Endothelial cell of umbilical vein (primary cell): Measurements from ENCODE around the gene MCM6. TPM values are rescaled to one million over a fixed set of nuclear protein-coding genes. Genes with fewer than 3 reads are reported as not detected.

Experiments
- BruUV-seq: library from RNA; stranded (reverse); fragments of 400-500 nt; replicated peaks from 2 replicates; lab custom pipeline; 2021; lab: Mats Ljungman, UMichigan
- CTCF ChIA-PET: fragments of 300-600, 350-600 bp; sonication (Branson Sonifier 250); formaldehyde crosslinking; loops from one replicate; lab custom pipeline; 2021; ENCODE audit warnings: antibody characterized with exemption, inconsistent platforms; lab: Charles Lee
- POLR2A ChIA-PET: fragments of 300-600, 350-600 bp; sonication (Branson Sonifier 250); formaldehyde crosslinking; loops from one replicate; lab custom pipeline; 2021; ENCODE audit warnings: antibody characterized with exemption, inconsistent platforms; lab: Charles Lee
- DNase-seq: peaks from one replicate; pipeline ENCODE4 v3.0.0-alpha.2; 2011; ENCODE audit warnings: low read depth, low spot score
- FAIRE-seq: peaks from 2 replicates; lab custom pipeline; 2011; peaks lifted over from hg19 to GRCh38; lab: Jason Lieb, UNC
- H2AFZ ChIP-seq: 2 replicates; pipeline ENCODE4 v1.6.0; 2012; ENCODE audit warnings: low read depth, low read length, control low read depth, inconsistent platforms
- H3K27ac ChIP-seq: 2 replicates; pipeline ENCODE4 v1.5.1; 2011; ENCODE audit warnings: low read depth, mild to moderate bottlenecking, control low read depth, low read length, moderate library complexity; ENCODE audit not compliant: insufficient read depth
- H3K27me3 ChIP-seq, 2 experiments: 2 replicates each; pipeline versions ENCODE4 v1.6.0 to v1.6.1; 2011; ENCODE audit warnings: low read length in 2 of 2, mixed read lengths in 1 of 2; ENCODE audit not compliant: control insufficient read depth in 2 of 2, insufficient read depth in 2 of 2
- H3K36me3 ChIP-seq, 2 experiments: 2 replicates in 1 of 2; 3 replicates in 1 of 2; pipeline ENCODE4 v1.5.1; 2011; ENCODE audit warnings: low read length in 2 of 2, mild to moderate bottlenecking in 1 of 2, moderate library complexity in 1 of 2; ENCODE audit not compliant: control insufficient read depth in 2 of 2, insufficient read depth in 2 of 2; ENCODE audit errors: extremely low read depth in 1 of 2
- H3K4me1 ChIP-seq: 3 replicates; pipeline ENCODE4 v1.5.1; 2011; ENCODE audit warnings: mild to moderate bottlenecking, low read length; ENCODE audit not compliant: control insufficient read depth, insufficient read depth; ENCODE audit errors: extremely low read depth
- H3K4me2 ChIP-seq: 2 replicates; pipeline ENCODE4 v1.6.1; 2011; ENCODE audit warnings: low read length, control low read depth, mixed read lengths; ENCODE audit not compliant: insufficient read depth
- H3K4me3 ChIP-seq, 3 experiments: fragments of 200-600 bp in 1 of 3; sonication (generic), shearing (Covaris generic) in 1 of 3; replicated peaks in 1 of 3; 2 replicates each; pipeline ENCODE4 v1.5.1; 2011 to 2016; ENCODE audit warnings: control low read depth in 3 of 3, low read length in 3 of 3, mild to moderate bottlenecking in 2 of 3, inconsistent platforms in 1 of 3, low read depth in 1 of 3, moderate library complexity in 1 of 3; ENCODE audit not compliant: insufficient read depth in 1 of 3
- H3K79me2 ChIP-seq: 2 replicates; pipeline ENCODE4 v1.6.0; 2012; ENCODE audit warnings: low read length, inconsistent platforms; ENCODE audit not compliant: control insufficient read depth, insufficient read depth
- H3K9ac ChIP-seq: replicated peaks from 2 replicates; pipeline ENCODE3; 2011; ENCODE audit warnings: low read length, control low read depth; ENCODE audit not compliant: insufficient read depth; ENCODE audit errors: extremely low read depth
- H3K9me1 ChIP-seq: replicated peaks from 3 replicates; pipeline ENCODE4 v1.6.0; 2011; ENCODE audit warnings: mild to moderate bottlenecking, low read length; ENCODE audit not compliant: control insufficient read depth, insufficient read depth; ENCODE audit errors: extremely low read depth
- H3K9me3 ChIP-seq: replicated peaks from 2 replicates; pipeline ENCODE4 v1.5.1; 2012; ENCODE audit warnings: low read length, inconsistent platforms; ENCODE audit not compliant: control insufficient read depth, insufficient read depth
- H4K20me1 ChIP-seq: replicated peaks from 2 replicates; pipeline ENCODE3; 2011; ENCODE audit warnings: mild to moderate bottlenecking, low read length; ENCODE audit not compliant: control insufficient read depth, insufficient read depth; ENCODE audit errors: extremely low read depth
- EZH2 ChIP-seq: IDR thresholded peaks from 2 replicates; pipeline ENCODE4 v1.6.1; 2012; ENCODE audit warnings: borderline replicate concordance, low read depth, mild to moderate bottlenecking, moderate library complexity, low read length, inconsistent platforms; ENCODE audit not compliant: severe bottlenecking
- FOS ChIP-seq: IDR thresholded peaks from 2 replicates; pipeline ENCODE4 v1.6.1; 2011; ENCODE audit warnings: mild to moderate bottlenecking, low read length, moderate library complexity, borderline replicate concordance; ENCODE audit not compliant: insufficient read depth
- GATA2 ChIP-seq: IDR thresholded peaks from 2 replicates; pipeline ENCODE4 v1.7.0; 2011; ENCODE audit warnings: low read depth, mild to moderate bottlenecking, moderate library complexity, mixed read lengths, low read length; ENCODE audit not compliant: insufficient read length, insufficient read depth
- JUN ChIP-seq: IDR thresholded peaks from 2 replicates; pipeline ENCODE4 v1.6.1; 2011; ENCODE audit warnings: borderline replicate concordance, low read depth; ENCODE audit not compliant: insufficient read length, insufficient read depth
- MYC ChIP-seq: IDR thresholded peaks from one replicate; pipeline ENCODE4 v1.6.1; 2011; ENCODE audit warnings: mild to moderate bottlenecking, low read depth, low read length
- POLR2A ChIP-seq: IDR thresholded peaks from 2 replicates; pipeline ENCODE4 v1.6.1; 2012; ENCODE audit warnings: low read depth, mild to moderate bottlenecking, control low read depth, low read length
- POLR2AphosphoS5 ChIP-seq: IDR thresholded peaks from 2 replicates; pipeline ENCODE4 v1.6.1; 2012; ENCODE audit warnings: low read depth, mild to moderate bottlenecking, control low read depth, low read length, moderate library complexity; ENCODE audit not compliant: insufficient read depth
- dilution Hi-C: fragments of 300-500 bp; cut with MboI; formaldehyde crosslinking; loops from one replicate; pipeline ENCODE4 v1.15.0; 2019; ENCODE audit warnings: low sequenced_read_pairs; ENCODE audit not compliant: extremely low pct_ligation_motif_present
- intact Hi-C: fragments of 100-400 bp; cut with micrococcal nuclease; formaldehyde crosslinking; loops from one replicate; pipeline ENCODE4 v1.10.0; 2022
- polyA plus RNA-seq, 4 experiments: library from polyadenylated mRNA; depleted of rRNA in 3 of 4; stranded (reverse) in 3 of 4; unstranded in 1 of 4; fragments of >200 nt; gene quantifications; 2 replicates each; pipeline versions ENCODE4 v1.2.1 to v1.2.3, GENCODE V29; 2011 to 2012; ENCODE audit warnings: missing spikeins in 1 of 4
- total RNA-seq: library from RNA; stranded (reverse); gene quantifications from 2 replicates; pipeline ENCODE4 v1.2.3, GENCODE V29; 2021
- TF ChIP-seq, protein P1 (sequence below), 2 donors: IDR thresholded peaks; 1 replicate in 1 of 2; 2 replicates in 1 of 2; pipeline ENCODE4 v1.5.1; 2011; ENCODE audit warnings: low read length in 2 of 2, mild to moderate bottlenecking in 2 of 2, moderate library complexity in 2 of 2, control low read depth in 1 of 2, inconsistent platforms in 1 of 2, low read depth in 1 of 2; ENCODE audit not compliant: insufficient read depth in 1 of 2; ENCODE audit errors: extremely low read depth in 1 of 2
- TF ChIP-seq, protein P2 (sequence below): IDR thresholded peaks from 2 replicates; pipeline ENCODE4 v1.6.1; 2011; ENCODE audit not compliant: insufficient read depth, insufficient read length

Gene MCM6
- total and polyA plus RNA-seq, 2 donors (not counting 3 experiments of a cell fraction or from before 2014, with no cell fraction given): 20.6 to 52.6 TPM

DNA sequence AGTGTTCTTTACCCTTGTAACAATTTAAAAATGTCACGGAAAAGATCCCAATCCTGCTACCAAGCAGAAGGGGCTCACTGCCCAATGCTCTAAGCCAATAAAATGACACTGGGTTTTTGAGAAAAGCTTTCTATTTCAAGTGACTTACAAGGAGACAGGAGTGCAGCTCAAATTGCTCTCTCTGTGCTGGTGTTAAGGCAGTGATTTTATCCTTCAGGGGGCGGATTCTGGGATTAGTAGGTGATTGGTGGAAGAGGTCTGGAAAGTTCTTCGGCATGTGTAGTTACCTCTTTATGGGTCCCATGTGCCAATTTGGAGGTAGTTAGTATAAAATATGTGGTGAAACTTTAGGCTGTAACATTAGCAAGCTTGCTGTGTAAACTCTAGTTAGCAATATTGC, 27.4 kb upstream of the MCM6 start:
- Histone ChIP-seq H3K9me3 (no peaks in the 10 kb centered on the region), H3K27ac (no peak overlapping the region), H3K4me1 (no peaks in the 10 kb centered on the region), H3K9ac (no peak overlapping the region), H3K36me3 (no peaks in the 10 kb centered on the region), H3K9me1 (no peaks in the 10 kb centered on the region), H3K4me2 (no peak overlapping the region), H4K20me1 (no peaks in the 10 kb centered on the region), H3K27me3 (no peaks in the 10 kb centered on the region), H3K4me3 (no peak overlapping the region), H3K79me2 (no peaks in the 10 kb centered on the region), H2AFZ (no peak overlapping the region)
- intact Hi-C loops (no loop called here), dilution Hi-C loops (no loop called here)
- DNase-seq (no peak), FAIRE-seq (no peak)
- CTCF ChIA-PET: interaction anchor here (1.4 to 2.5 kb wide), 3 partner anchors 11 to 915 kb away, joined by 3 to 18 read pairs (median 4); no protein-coding TSS in a partner anchor
- BruUV-seq: no TSS peak
- TF ChIP-seq GATA2 (no peak), FOS (no peak), POLR2AphosphoS5 (no peak), JUN (no peak)
- TF ChIP-seq, protein P1, sequence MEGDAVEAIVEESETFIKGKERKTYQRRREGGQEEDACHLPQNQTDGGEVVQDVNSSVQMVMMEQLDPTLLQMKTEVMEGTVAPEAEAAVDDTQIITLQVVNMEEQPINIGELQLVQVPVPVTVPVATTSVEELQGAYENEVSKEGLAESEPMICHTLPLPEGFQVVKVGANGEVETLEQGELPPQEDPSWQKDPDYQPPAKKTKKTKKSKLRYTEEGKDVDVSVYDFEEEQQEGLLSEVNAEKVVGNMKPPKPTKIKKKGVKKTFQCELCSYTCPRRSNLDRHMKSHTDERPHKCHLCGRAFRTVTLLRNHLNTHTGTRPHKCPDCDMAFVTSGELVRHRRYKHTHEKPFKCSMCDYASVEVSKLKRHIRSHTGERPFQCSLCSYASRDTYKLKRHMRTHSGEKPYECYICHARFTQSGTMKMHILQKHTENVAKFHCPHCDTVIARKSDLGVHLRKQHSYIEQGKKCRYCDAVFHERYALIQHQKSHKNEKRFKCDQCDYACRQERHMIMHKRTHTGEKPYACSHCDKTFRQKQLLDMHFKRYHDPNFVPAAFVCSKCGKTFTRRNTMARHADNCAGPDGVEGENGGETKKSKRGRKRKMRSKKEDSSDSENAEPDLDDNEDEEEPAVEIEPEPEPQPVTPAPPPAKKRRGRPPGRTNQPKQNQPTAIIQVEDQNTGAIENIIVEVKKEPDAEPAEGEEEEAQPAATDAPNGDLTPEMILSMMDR (IDR thresholded peaks at IDR 0.05; ENCODE audit: extremely low read depth in 1 of 2, insufficient read depth in 1 of 2, low read depth in 1 of 2, low read length in 2 of 2): no peak
- POLR2A ChIA-PET: no interaction called here

DNA sequence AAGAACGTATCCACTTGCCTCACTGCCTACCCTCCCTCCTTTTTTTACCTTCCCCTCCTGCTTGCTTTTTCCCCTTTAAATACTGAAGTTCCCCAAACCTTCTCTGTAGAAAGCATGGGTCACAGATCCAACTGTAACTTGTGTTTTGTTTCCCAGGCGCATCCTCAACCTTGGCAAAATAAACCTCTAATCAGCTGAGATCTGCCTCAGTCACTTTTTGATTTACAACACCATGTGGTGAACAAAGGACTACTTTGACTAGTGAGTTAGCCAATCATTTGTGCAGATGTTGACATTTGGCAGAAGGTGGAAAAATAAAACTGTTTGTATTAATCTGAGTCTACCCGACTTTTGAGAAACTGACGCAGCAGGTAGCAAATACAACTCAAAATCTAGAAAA, 23.3 kb upstream of the MCM6 start:
- ChIA-PET POLR2A (no interaction called here), CTCF (interaction anchor here (1.4 kb wide), 1 partner anchor 15 kb away, joined by 3 read pairs; no protein-coding TSS in a partner anchor)
- no peak overlapping the region for H2AFZ ChIP-seq
- no peaks in the 10 kb centered on the region for H3K79me2 ChIP-seq
- H3K27me3 ChIP-seq: no peaks in the 10 kb centered on the region
- H3K9me3 ChIP-seq: no peaks in the 10 kb centered on the region
- no peaks in the 10 kb centered on the region for H3K9me1 ChIP-seq
- no peak for TF ChIP-seq MYC
- TF ChIP-seq EZH2: no peak
- TF ChIP-seq FOS: no peak
- TF ChIP-seq, protein P1 (IDR thresholded peaks at IDR 0.05; ENCODE audit: extremely low read depth in 1 of 2, insufficient read depth in 1 of 2, low read depth in 1 of 2, low read length in 2 of 2): no peak
- no peak for TF ChIP-seq GATA2
- no peak for TF ChIP-seq JUN
- TF ChIP-seq POLR2A: no peak
- TF ChIP-seq POLR2AphosphoS5: no peak
- TF ChIP-seq, protein P2, sequence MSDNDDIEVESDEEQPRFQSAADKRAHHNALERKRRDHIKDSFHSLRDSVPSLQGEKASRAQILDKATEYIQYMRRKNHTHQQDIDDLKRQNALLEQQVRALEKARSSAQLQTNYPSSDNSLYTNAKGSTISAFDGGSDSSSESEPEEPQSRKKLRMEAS: no peak
- H3K4me2 ChIP-seq: no peak overlapping the region
- no peaks in the 10 kb centered on the region for H3K4me1 ChIP-seq
- no peak for FAIRE-seq
- dilution Hi-C loops (no loop called here), intact Hi-C loops (no loop called here)
- BruUV-seq: no TSS peak
- no peak overlapping the region for H3K9ac ChIP-seq
- no peaks in the 10 kb centered on the region for H4K20me1 ChIP-seq
- H3K4me3 ChIP-seq: no peak overlapping the region
- H3K36me3 ChIP-seq: no peaks in the 10 kb centered on the region
- H3K27ac ChIP-seq: no peak overlapping the region
- no peak for DNase-seq
